ENCODE data around the gene RNPS1. TPM values are rescaled to one million over a fixed set of nuclear protein-coding genes. Genes with fewer than 3 reads are reported as not detected.

Gene RNPS1
- total and polyA plus RNA-seq, 2 donors (not counting 3 experiments of a cell fraction or from before 2014, with no cell fraction given) = 206 to 209 TPM

DNA sequence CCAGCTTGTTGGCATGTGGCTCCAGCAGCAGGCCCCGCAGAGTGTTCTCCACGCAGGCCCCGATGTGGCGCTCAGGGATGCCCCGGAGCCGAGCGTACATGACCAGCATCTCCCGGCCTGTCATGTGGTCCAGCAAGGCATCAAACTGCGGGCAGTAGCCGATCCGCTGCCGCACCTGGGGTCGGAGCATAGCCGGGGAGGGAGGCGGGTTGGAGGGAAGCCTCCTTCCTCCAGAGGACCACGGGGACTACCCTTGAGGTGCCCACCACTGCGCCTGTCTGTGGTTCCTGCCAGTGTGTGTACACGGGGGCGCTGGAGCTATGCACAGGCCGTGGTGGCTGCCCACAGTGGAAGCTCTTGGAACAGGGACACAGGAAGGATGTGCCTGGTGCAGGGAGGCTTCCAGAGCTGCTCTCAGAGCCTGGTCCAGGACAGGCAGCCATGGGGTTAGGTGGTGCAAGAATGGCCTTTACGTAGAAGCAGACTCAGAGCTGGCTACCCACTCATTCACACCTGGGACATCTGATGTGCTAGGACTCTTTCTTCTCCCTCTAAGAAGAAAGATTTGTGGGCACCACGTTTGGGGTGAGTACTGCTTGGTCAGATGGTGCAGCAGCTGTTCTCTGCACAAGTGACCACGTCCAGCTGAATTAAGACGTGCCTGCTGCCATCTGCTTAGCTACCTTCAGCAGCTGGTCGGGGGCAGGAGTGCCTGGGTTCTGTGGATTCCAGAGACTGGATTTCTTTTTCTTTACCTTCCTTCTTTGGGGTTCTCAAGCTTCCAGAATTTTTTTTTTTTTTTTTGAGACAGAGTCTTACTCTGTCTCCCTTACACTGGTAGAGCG is 11.3 kb upstream of the RNPS1 start:
- dilution Hi-C loops (cut with MboI; ENCODE audit: extremely low pct_ligation_motif_present, low sequenced_read_pairs) = no loop called here
- no peak for FAIRE-seq
- intact Hi-C loops (cut with micrococcal nuclease) = no loop called here

More for the DNA sequence above, 11.3 kb upstream of the RNPS1 start:
- H3K4me2 ChIP-seq (ENCODE audit: insufficient read depth, low read length) = no peak overlapping the region
- H3K9me3 ChIP-seq (replicated peaks; ENCODE audit: control insufficient read depth, insufficient read depth, low read length) = no peaks in the 10 kb centered on the region
- H3K9me1 ChIP-seq (replicated peaks; ENCODE audit: control insufficient read depth, extremely low read depth, insufficient read depth, low read length) = no peaks in the 10 kb centered on the region
- peaks cover 0 to 4% of the 10 kb centered on the region in 2 experiments for H3K36me3 ChIP-seq (ENCODE audit: control insufficient read depth in 2 of 2, extremely low read depth in 1 of 2, insufficient read depth in 2 of 2, low read length in 2 of 2)
- no TSS peak for BruUV-seq (replicated peaks)
- POLR2A ChIA-PET = no interaction called here
- H3K79me2 ChIP-seq (ENCODE audit: control insufficient read depth, insufficient read depth, low read length) = no peaks in the 10 kb centered on the region
- no peaks in the 10 kb centered on the region for H4K20me1 ChIP-seq (replicated peaks; ENCODE audit: control insufficient read depth, extremely low read depth, insufficient read depth, low read length)
- no peak overlapping the region for H3K9ac ChIP-seq (replicated peaks; ENCODE audit: extremely low read depth, insufficient read depth, low read length)
- H3K4me1 ChIP-seq (ENCODE audit: control insufficient read depth, extremely low read depth, insufficient read depth, low read length) = no peaks in the 10 kb centered on the region
- no peak overlapping the region for H3K4me3 ChIP-seq (replicated peaks in 1 of 3; ENCODE audit: insufficient read depth in 1 of 3, low read depth in 1 of 3, low read length in 3 of 3)
- TF ChIP-seq EZH2 (IDR thresholded peaks at IDR 0.05; ENCODE audit: borderline replicate concordance, low read depth, low read length, severe bottlenecking) (no peak), GATA2 (IDR thresholded peaks at IDR 0.05; ENCODE audit: insufficient read depth, insufficient read length, low read depth, low read length) (no peak), POLR2A (IDR thresholded peaks at IDR 0.05; ENCODE audit: low read depth, low read length) (no peak), FOS (IDR thresholded peaks at IDR 0.05; ENCODE audit: borderline replicate concordance, insufficient read depth, low read length) (no peak), MYC (IDR thresholded peaks at IDR 0.05; ENCODE audit: low read depth, low read length) (no peak), JUN (IDR thresholded peaks at IDR 0.05; ENCODE audit: borderline replicate concordance, insufficient read depth, insufficient read length, low read depth) (no peak), POLR2AphosphoS5 (IDR thresholded peaks at IDR 0.05; ENCODE audit: insufficient read depth, low read depth, low read length) (no peak)
- TF ChIP-seq, protein P1, sequence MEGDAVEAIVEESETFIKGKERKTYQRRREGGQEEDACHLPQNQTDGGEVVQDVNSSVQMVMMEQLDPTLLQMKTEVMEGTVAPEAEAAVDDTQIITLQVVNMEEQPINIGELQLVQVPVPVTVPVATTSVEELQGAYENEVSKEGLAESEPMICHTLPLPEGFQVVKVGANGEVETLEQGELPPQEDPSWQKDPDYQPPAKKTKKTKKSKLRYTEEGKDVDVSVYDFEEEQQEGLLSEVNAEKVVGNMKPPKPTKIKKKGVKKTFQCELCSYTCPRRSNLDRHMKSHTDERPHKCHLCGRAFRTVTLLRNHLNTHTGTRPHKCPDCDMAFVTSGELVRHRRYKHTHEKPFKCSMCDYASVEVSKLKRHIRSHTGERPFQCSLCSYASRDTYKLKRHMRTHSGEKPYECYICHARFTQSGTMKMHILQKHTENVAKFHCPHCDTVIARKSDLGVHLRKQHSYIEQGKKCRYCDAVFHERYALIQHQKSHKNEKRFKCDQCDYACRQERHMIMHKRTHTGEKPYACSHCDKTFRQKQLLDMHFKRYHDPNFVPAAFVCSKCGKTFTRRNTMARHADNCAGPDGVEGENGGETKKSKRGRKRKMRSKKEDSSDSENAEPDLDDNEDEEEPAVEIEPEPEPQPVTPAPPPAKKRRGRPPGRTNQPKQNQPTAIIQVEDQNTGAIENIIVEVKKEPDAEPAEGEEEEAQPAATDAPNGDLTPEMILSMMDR (IDR thresholded peaks at IDR 0.05; ENCODE audit: extremely low read depth in 1 of 2, insufficient read depth in 1 of 2, low read depth in 1 of 2, low read length in 2 of 2) = no peak
- TF ChIP-seq, protein P2, sequence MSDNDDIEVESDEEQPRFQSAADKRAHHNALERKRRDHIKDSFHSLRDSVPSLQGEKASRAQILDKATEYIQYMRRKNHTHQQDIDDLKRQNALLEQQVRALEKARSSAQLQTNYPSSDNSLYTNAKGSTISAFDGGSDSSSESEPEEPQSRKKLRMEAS (IDR thresholded peaks at IDR 0.05; ENCODE audit: insufficient read depth, insufficient read length) = no peak
- no peak for DNase-seq (ENCODE audit: low read depth, low spot score)
- no peaks in the 10 kb centered on the region for H3K27me3 ChIP-seq (ENCODE audit: control insufficient read depth in 2 of 2, insufficient read depth in 2 of 2, low read length in 2 of 2)
- no peak overlapping the region for H3K27ac ChIP-seq (ENCODE audit: insufficient read depth, low read depth, low read length)
- CTCF ChIA-PET = interaction anchor here (0.7 to 1.1 kb wide), 2 partner anchors 11 to 79 kb away, joined by 3 to 5 read pairs; no protein-coding TSS in a partner anchor
- no peak overlapping the region for H2AFZ ChIP-seq (ENCODE audit: low read depth, low read length)

All from endothelial cell of umbilical vein (primary cell).